GM23248 (cell line): ENCODE data around the gene EDC4. TPM values are rescaled to one million over a fixed set of nuclear protein-coding genes. Genes with fewer than 3 reads are reported as not detected.

Experiments
- DNase-seq: peaks from one replicate; pipeline ENCODE4 v3.0.0-alpha.2; 2015
- H2AFZ ChIP-seq: fragments of 200-600 bp; sonication (generic); 2 replicates; pipeline ENCODE4 v1.6.1; 2016; ENCODE audit warnings: antibody characterized with exemption
- H3F3A ChIP-seq: fragments of 200-600 bp; sonication (generic); 2 replicates; pipeline ENCODE4 v1.6.1; 2016; ENCODE audit warnings: mild to moderate bottlenecking, antibody characterized with exemption, mixed run types; ENCODE audit not compliant: insufficient read depth
- H3K27ac ChIP-seq: fragments of 200-600 bp; sonication (generic); 2 replicates; pipeline ENCODE4 v1.5.1; 2016; ENCODE audit warnings: mild to moderate bottlenecking
- H3K27me3 ChIP-seq: fragments of 200-600 bp; sonication (generic); replicated peaks from 2 replicates; pipeline ENCODE4 v1.6.1; 2016; ENCODE audit warnings: mild to moderate bottlenecking; ENCODE audit not compliant: insufficient read depth
- H3K36me3 ChIP-seq: fragments of 200-600 bp; sonication (generic); 2 replicates; pipeline ENCODE4 v1.6.1; 2016; ENCODE audit warnings: low read depth, mild to moderate bottlenecking
- H3K4me1 ChIP-seq: fragments of 200-600 bp; sonication (generic); 2 replicates; pipeline ENCODE4 v1.6.1; 2016; ENCODE audit warnings: mild to moderate bottlenecking; ENCODE audit not compliant: insufficient read depth
- H3K4me2 ChIP-seq: fragments of 200-600 bp; sonication (generic); one replicate; pipeline ENCODE4 v1.6.1; 2016; ENCODE audit warnings: mild to moderate bottlenecking; ENCODE audit not compliant: unreplicated experiment
- H3K4me3 ChIP-seq: fragments of 200-600 bp; sonication (generic); 2 replicates; pipeline ENCODE4 v1.5.1; 2016; ENCODE audit warnings: mild to moderate bottlenecking
- H3K79me2 ChIP-seq: fragments of 200-600 bp; sonication (generic); 2 replicates; pipeline ENCODE4 v1.6.1; 2016; ENCODE audit warnings: mild to moderate bottlenecking; ENCODE audit not compliant: insufficient read depth
- H3K9ac ChIP-seq: fragments of 200-600 bp; sonication (generic); 2 replicates; pipeline ENCODE4 v1.6.1; 2016; ENCODE audit warnings: mild to moderate bottlenecking
- H3K9me2 ChIP-seq: fragments of 200-600 bp; sonication (generic); 2 replicates; pipeline ENCODE4 v1.6.1; 2016; ENCODE audit warnings: mixed run types, mild to moderate bottlenecking, moderate library complexity; ENCODE audit not compliant: insufficient read depth
- H3K9me3 ChIP-seq: fragments of 200-600 bp; sonication (generic); one replicate; pipeline ENCODE4 v1.6.1; 2017; ENCODE audit warnings: low read depth
- H4K20me1 ChIP-seq: fragments of 200-600 bp; sonication (generic); 2 replicates; pipeline ENCODE4 v1.6.0; 2016; ENCODE audit not compliant: insufficient read depth
- EZH2 ChIP-seq: fragments of 200-600 bp; sonication (generic); IDR thresholded peaks from 2 replicates; pipeline ENCODE4 v1.6.1; 2018; ENCODE audit warnings: antibody characterized with exemption, mild to moderate bottlenecking; ENCODE audit not compliant: insufficient read depth, poor library complexity, severe bottlenecking
- EZH2phosphoT487 ChIP-seq: fragments of 200-600 bp; sonication (generic); IDR thresholded peaks from 2 replicates; pipeline ENCODE4 v1.6.1; 2018; ENCODE audit warnings: antibody characterized with exemption, moderate library complexity, mild to moderate bottlenecking, low read depth; ENCODE audit not compliant: insufficient read depth
- WGBS, 2 experiments: methylation state at CpG; one replicate each; pipeline ENCODE4 v1.1.6; 2015 to 2017; ENCODE audit warnings: low lambda C conversion rate in 2 of 2, low coverage in 1 of 2; ENCODE audit errors: missing lambda C conversion rate in 2 of 2; 5-methylcytosine and 5-hydroxymethylcytosine counted together
- in situ Hi-C: fragments of 300-500 bp; cut with MboI; formaldehyde crosslinking; loops from 2 replicates; pipeline ENCODE4 v1.15.0; 2020
- polyA plus RNA-seq: library from polyadenylated mRNA; unstranded; fragments of >200 nt; fragmentation: Nextera tagmentation; extraction: Ambion mirVana; gene quantifications from 2 replicates; pipeline ENCODE4 v1.2.1, GENCODE V29; 2016
- total RNA-seq: library from RNA; depleted of rRNA; stranded (reverse); fragments of >200 nt; shearing (Covaris generic); gene quantifications from 2 replicates; pipeline ENCODE4 v1.2.3, GENCODE V29; 2014

The EDC4 gene
- total and polyA plus RNA-seq, 2 experiments from 2014 or later, result 39.9 to 48.5 TPM

- in situ Hi-C loops, result loop anchor here (10.0 kb wide), 1 partner anchor 111 kb away; no protein-coding TSS in a partner anchor
- peaks cover 23% of the 10 kb centered on the region for H3K79me2 ChIP-seq
- WGBS, 2 experiments, result 65 to 70% methylated on average over 13 of the region's 13 CpGs
- no peak for TF ChIP-seq EZH2phosphoT487
- TF ChIP-seq EZH2, result no peak
- H3K27me3 ChIP-seq, result no peaks in the 10 kb centered on the region
- H2AFZ ChIP-seq, result no peak overlapping the region
- H3K4me1 ChIP-seq, result no peaks in the 10 kb centered on the region
- no peaks in the 10 kb centered on the region for H4K20me1 ChIP-seq
- H3K27ac ChIP-seq, result no peak overlapping the region
- H3F3A ChIP-seq, result no peaks in the 10 kb centered on the region
- no peaks in the 10 kb centered on the region for H3K9me3 ChIP-seq
- no peaks in the 10 kb centered on the region for H3K9me2 ChIP-seq
- no peak for DNase-seq
- no peak overlapping the region for H3K9ac ChIP-seq
- no peak overlapping the region for H3K4me2 ChIP-seq
- H3K4me3 ChIP-seq, result no peak overlapping the region
- H3K36me3 ChIP-seq, result no peaks in the 10 kb centered on the region
Measured at GRCh38 chr16:67926181-67926750, 53.4 kb downstream of the EDC4 start.

DNA sequence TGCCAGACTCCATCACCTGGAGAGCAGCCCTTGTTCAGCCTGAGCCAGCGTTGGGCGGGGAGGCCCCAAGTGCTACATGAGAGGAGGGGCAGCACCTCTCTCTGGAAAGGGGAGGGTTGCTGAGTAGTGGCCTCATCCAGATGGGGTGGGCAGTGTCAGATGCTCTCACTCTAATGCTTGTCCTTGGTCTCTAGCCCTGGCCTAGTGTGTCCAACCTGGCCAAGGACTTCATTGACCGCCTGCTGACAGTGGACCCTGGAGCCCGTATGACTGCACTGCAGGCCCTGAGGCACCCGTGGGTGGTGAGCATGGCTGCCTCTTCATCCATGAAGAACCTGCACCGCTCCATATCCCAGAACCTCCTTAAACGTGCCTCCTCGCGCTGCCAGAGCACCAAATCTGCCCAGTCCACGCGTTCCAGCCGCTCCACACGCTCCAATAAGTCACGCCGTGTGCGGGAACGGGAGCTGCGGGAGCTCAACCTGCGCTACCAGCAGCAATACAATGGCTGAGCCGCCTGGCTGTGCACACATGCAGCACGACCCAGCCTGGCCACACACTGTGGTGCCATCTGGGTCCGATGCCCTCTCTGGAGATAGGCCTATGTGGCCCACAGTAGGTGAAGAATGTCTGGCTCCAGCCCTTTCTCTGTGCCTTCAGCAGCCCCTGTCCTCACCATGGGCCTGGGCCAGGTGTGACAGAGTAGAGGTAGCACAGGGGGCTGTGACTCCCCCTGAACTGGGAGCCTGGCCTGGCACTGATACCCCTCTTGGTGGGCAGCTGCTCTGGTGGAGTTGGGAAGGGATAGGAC, 54.5 kb downstream of the EDC4 start:
- no peaks in the 10 kb centered on the region for H3K4me1 ChIP-seq
- H3F3A ChIP-seq, result no peaks in the 10 kb centered on the region
- WGBS, 2 experiments, result 92% methylated on average over 22 of the region's 22 CpGs
- H3K79me2 ChIP-seq, result peaks cover 12% of the 10 kb centered on the region
- H3K4me3 ChIP-seq, result no peak overlapping the region
- DNase-seq, result no peak
- H3K9me3 ChIP-seq, result no peaks in the 10 kb centered on the region
- no peak overlapping the region for H3K9ac ChIP-seq
- TF ChIP-seq EZH2phosphoT487 (no peak), EZH2 (no peak)
- no peaks in the 10 kb centered on the region for H3K36me3 ChIP-seq
- no peaks in the 10 kb centered on the region for H4K20me1 ChIP-seq
- H3K27ac ChIP-seq, result no peak overlapping the region
- in situ Hi-C loops, result loop anchor here (10.0 kb wide), 1 partner anchor 113 kb away; no protein-coding TSS in a partner anchor
- H3K9me2 ChIP-seq, result no peaks in the 10 kb centered on the region
- H3K27me3 ChIP-seq, result no peaks in the 10 kb centered on the region
- H3K4me2 ChIP-seq, result no peak overlapping the region
- no peak overlapping the region for H2AFZ ChIP-seq

DNA sequence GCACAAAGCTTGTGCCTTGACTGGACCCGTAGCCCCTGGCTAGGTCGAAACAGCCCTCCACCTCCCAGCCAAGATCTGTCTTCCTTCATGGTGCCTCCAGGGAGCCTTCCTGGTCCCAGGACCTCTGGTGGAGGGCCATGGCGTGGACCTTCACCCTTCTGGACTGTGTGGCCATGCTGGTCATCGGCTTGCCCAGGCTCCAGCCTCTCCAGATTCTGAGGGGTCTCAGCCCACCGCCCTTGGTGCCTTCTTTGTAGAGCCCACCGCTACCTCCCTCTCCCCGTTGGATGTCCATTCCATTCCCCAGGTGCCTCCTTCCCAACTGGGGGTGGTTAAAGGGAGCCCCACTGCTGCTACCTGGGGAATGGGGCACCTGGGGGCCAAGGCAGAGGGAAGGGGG, 55.3 kb downstream of the EDC4 start:
- no peaks in the 10 kb centered on the region for H4K20me1 ChIP-seq

DNA sequence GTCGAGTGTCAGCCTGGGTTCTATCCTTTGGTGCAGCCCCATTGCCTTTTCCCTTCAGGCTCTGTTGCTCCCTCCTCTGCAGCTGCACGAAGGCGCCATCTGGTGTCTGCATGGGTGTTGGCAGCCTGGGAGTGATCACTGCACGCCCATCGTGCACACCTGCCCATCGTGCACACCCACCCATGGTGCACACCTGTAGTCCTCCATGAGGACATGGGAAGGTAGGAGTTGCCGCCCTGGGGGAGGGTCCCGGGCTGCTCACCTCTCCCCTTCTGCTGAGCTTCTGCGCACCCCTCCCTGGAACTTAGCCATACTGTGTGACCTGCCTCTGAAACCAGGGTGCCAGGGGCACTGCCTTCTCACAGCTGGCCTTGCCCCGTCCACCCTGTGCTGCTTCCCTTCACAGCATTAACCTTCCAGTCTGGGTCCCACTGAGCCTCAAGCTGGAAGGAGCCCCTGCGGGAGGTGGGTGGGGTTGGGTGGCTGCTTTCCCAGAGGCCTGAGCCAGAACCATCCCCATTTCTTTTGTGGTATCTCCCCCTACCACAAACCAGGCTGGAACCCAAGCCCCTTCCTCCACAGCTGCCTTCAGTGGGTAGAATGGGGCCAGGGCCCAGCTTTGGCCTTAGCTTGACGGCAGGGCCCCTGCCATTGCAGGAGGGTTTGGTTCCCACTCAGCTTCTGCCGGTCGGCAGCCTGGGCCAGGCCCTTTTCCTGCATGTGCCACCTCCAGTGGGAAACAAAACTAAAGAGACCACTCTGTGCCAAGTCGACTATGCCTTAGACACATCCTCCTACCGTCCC, 55.9 kb downstream of the EDC4 start:
- H3K36me3 ChIP-seq, result no peaks in the 10 kb centered on the region
- TF ChIP-seq EZH2 (no peak), EZH2phosphoT487 (no peak)
- no peak overlapping the region for H3K4me2 ChIP-seq
- H3K9me2 ChIP-seq, result no peaks in the 10 kb centered on the region
- 27 to 36% methylated on average over 15 to 16 of the region's 16 CpGs for WGBS, 2 experiments
- no peak overlapping the region for H3K27ac ChIP-seq
- no peak overlapping the region for H3K9ac ChIP-seq
- H3K4me3 ChIP-seq, result no peak overlapping the region
- no peaks in the 10 kb centered on the region for H4K20me1 ChIP-seq
- in situ Hi-C loops, result loop anchor here (10.0 kb wide), 1 partner anchor 114 kb away; no protein-coding TSS in a partner anchor
- H2AFZ ChIP-seq, result no peak overlapping the region
- H3K27me3 ChIP-seq, result no peaks in the 10 kb centered on the region
- H3K79me2 ChIP-seq, result peaks cover 8% of the 10 kb centered on the region; the same call in 1 of the 2 replicates
- no peaks in the 10 kb centered on the region for H3K9me3 ChIP-seq
- peak; percentile 78 for DNase-seq
- no peaks in the 10 kb centered on the region for H3K4me1 ChIP-seq
- no peaks in the 10 kb centered on the region for H3F3A ChIP-seq

More for the DNA sequence above, 55.3 kb downstream of the EDC4 start:
- Histone ChIP-seq H3K9ac (no peak overlapping the region), H2AFZ (no peak overlapping the region), H3K9me2 (no peaks in the 10 kb centered on the region), H3K27ac (no peak overlapping the region), H3K4me2 (no peak overlapping the region), H3K79me2 (peaks cover 8% of the 10 kb centered on the region; the same call in 1 of the 2 replicates), H3K27me3 (no peaks in the 10 kb centered on the region), H3K9me3 (no peaks in the 10 kb centered on the region), H3K36me3 (no peaks in the 10 kb centered on the region), H3F3A (no peaks in the 10 kb centered on the region), H3K4me3 (no peak overlapping the region), H3K4me1 (no peaks in the 10 kb centered on the region)
- 55 to 60% methylated on average over 7 of the region's 7 CpGs for WGBS, 2 experiments
- in situ Hi-C loops, result loop anchor here (10.0 kb wide), 1 partner anchor 113 kb away; no protein-coding TSS in a partner anchor
- no peak for DNase-seq
- no peak for TF ChIP-seq EZH2phosphoT487
- TF ChIP-seq EZH2, result no peak
